GM23338 (cell line): ENCODE measurements around the gene ELFN2. TPM values are rescaled to one million over a fixed set of nuclear protein-coding genes. Genes with fewer than 3 reads are reported as not detected.

Experiments used
- ATAC-seq: fragments of 200-7000 bp; cut with Tn5 transposase; 3 replicates; pipeline ENCODE4 v1.9.1; 2020
- DNase-seq: peaks from one replicate; pipeline ENCODE4 v3.0.0-alpha.2; 2015; ENCODE audit warnings: low spot score
- H2AFZ ChIP-seq: fragments of 200-600 bp; sonication (generic); 2 replicates; pipeline ENCODE4 v1.8.0; 2016; ENCODE audit warnings: antibody characterized with exemption, mild to moderate bottlenecking, moderate library complexity
- H3F3A ChIP-seq: fragments of 200-600 bp; sonication (generic); replicated peaks from 2 replicates; pipeline ENCODE4 v1.8.0; 2017; ENCODE audit warnings: antibody characterized with exemption, mixed run types, low read depth
- H3K27ac ChIP-seq: fragments of 200-600 bp; sonication (generic); 2 replicates; pipeline ENCODE4 v1.6.1; 2016; ENCODE audit warnings: low read depth
- H3K27me3 ChIP-seq: fragments of 200-600 bp; sonication (generic); 2 replicates; pipeline ENCODE4 v1.8.0; 2016; ENCODE audit warnings: mild to moderate bottlenecking, mixed run types, moderate library complexity; ENCODE audit not compliant: insufficient read depth
- H3K36me3 ChIP-seq: fragments of 200-600 bp; sonication (generic); 2 replicates; pipeline ENCODE4 v1.8.0; 2016; ENCODE audit warnings: mild to moderate bottlenecking; ENCODE audit not compliant: insufficient read depth
- H3K4me1 ChIP-seq: fragments of 200-600 bp; sonication (generic); 2 replicates; pipeline ENCODE4 v1.8.0; 2016; ENCODE audit warnings: mild to moderate bottlenecking, moderate library complexity; ENCODE audit not compliant: insufficient read depth
- H3K4me2 ChIP-seq: fragments of 200-600 bp; sonication (generic); 2 replicates; pipeline ENCODE4 v1.7.1; 2017; ENCODE audit warnings: mixed run types
- H3K4me3 ChIP-seq: fragments of 200-600 bp; sonication (generic); 2 replicates; pipeline ENCODE4 v1.6.1; 2016; ENCODE audit warnings: mixed run types
- H3K79me2 ChIP-seq: fragments of 200-600 bp; sonication (generic); replicated peaks from 2 replicates; pipeline ENCODE4 v1.8.0; 2017; ENCODE audit warnings: mild to moderate bottlenecking; ENCODE audit not compliant: insufficient read depth
- H3K9me2 ChIP-seq: fragments of 200-600 bp; sonication (generic); 2 replicates; pipeline ENCODE4 v1.8.0; 2017; ENCODE audit not compliant: insufficient read depth
- H4K20me1 ChIP-seq: fragments of 200-600 bp; sonication (generic); replicated peaks from 2 replicates; pipeline ENCODE4 v1.8.0; 2017; ENCODE audit warnings: mild to moderate bottlenecking; ENCODE audit not compliant: insufficient read depth
- H3K27ac Mint-ChIP-seq: 2 replicates; pipeline ENCODE4 v1.8.0; 2020; ENCODE audit warnings: inconsistent platforms, mild to moderate bottlenecking, moderate library complexity, mixed read lengths
- H3K27me3 Mint-ChIP-seq: 3 replicates; pipeline ENCODE4 v1.8.0; 2022; ENCODE audit warnings: low read depth, mild to moderate bottlenecking, moderate library complexity, mixed read lengths, inconsistent platforms; ENCODE audit not compliant: insufficient read depth, poor library complexity
- H3K36me3 Mint-ChIP-seq: 3 replicates; pipeline ENCODE4 v1.8.0; 2021; ENCODE audit warnings: low read depth, mild to moderate bottlenecking, inconsistent platforms, moderate library complexity, mixed read lengths
- H3K4me1 Mint-ChIP-seq: 3 replicates; pipeline ENCODE4 v1.8.0; 2020; ENCODE audit warnings: mild to moderate bottlenecking, inconsistent platforms, mixed read lengths
- H3K4me3 Mint-ChIP-seq: 3 replicates; pipeline ENCODE4 v1.8.0; 2021; ENCODE audit warnings: moderate library complexity, mild to moderate bottlenecking, inconsistent platforms, mixed read lengths
- H3K9me3 Mint-ChIP-seq: 3 replicates; pipeline ENCODE4 v1.8.0; 2020; ENCODE audit warnings: moderate library complexity, mild to moderate bottlenecking, inconsistent platforms, mixed read lengths
- CTCF ChIP-seq, 2 experiments: fragments of 200-600 bp in 1 of 2; sonication (generic) in 1 of 2; conservative IDR thresholded peaks; 2 replicates each; pipeline versions ENCODE4 v1.5.1 to v1.6.1; 2016 to 2017; ENCODE audit warnings: antibody characterized with exemption in 2 of 2, low read depth in 2 of 2, mild to moderate bottlenecking in 2 of 2, moderate library complexity in 1 of 2
- ETS1 ChIP-seq: IDR thresholded peaks from 2 replicates; pipeline ENCODE4 v1.6.1; 2016; ENCODE audit warnings: antibody characterized with exemption
- JUNB ChIP-seq: IDR thresholded peaks from one replicate; pipeline ENCODE4 v1.6.1; 2016; ENCODE audit warnings: antibody characterized with exemption; ENCODE audit not compliant: unreplicated experiment
- REST ChIP-seq: IDR thresholded peaks from one replicate; pipeline ENCODE4 v1.6.1; 2018; ENCODE audit warnings: antibody characterized with exemption; ENCODE audit not compliant: unreplicated experiment
- ZNF331 ChIP-seq: fragments of 250-450 bp; sonication (Bioruptor Pico); IDR thresholded peaks from 2 replicates; pipeline ENCODE4 v1.5.0; 2020; ENCODE audit warnings: low read depth, mild to moderate bottlenecking, moderate library complexity
- polyA plus RNA-seq: library from polyadenylated mRNA; unstranded; fragments of >200 nt; fragmentation: Nextera tagmentation; extraction: Ambion mirVana; gene quantifications from 2 replicates; pipeline ENCODE4 v1.2.1, GENCODE V29; 2016
- total RNA-seq: library from RNA; depleted of rRNA; stranded (reverse); fragments of >200 nt; shearing (Covaris generic); gene quantifications from 2 replicates; pipeline ENCODE4 v1.2.3, GENCODE V29; 2014
- TF ChIP-seq, protein P1 (sequence below): fragments of 250-450 bp; sonication (Bioruptor Pico); IDR thresholded peaks from 2 replicates; pipeline ENCODE4 v1.5.0; 2020; ENCODE audit warnings: mild to moderate bottlenecking, moderate library complexity

Gene ELFN2
- total and polyA plus RNA-seq, 2 experiments from 2014 or later: 0.18 to 0.35 TPM

DNA sequence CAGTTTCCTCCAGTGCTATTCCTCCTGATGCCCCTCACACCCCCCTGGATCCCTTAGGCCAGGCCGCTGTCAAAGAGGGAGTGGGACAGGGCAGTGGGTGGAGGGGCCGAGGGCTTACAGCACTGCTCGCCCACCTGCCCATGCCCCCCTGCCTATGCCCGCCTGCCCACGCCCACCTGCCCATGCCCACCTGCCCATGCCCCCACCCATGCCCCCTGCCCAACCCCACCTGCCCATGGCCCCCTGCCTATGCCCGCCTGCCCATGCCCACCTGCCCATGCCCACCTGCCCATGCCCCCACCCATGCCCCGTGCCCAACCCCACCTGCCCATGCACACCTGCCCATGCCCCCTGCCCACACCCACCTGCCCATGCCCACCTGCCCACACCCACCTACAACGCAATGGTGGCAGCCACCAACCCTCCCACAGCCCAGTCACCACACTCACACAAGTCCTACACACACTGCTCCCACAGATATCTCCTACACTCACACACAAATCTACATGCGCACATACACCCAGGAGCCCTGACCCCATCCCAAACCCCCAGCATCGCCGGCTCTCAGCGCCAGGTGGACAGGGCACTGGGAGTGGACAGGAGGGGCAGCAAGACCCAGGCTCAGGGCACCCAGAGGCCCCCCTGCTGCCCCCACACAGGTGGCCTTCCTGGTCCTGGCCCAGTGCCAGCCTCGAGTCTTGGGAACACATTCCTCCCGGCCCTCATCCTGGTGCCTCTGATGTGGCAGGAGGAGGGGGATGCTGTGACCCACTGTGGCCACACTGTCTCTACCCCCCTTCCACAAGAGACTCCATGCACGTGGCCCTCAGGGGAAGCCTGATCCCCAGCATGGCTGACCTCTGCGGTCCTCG is 83.2 kb downstream of the ELFN2 start:
- peaks cover 25% of the 10 kb centered on the region for H3K4me1 Mint-ChIP-seq
- Histone ChIP-seq H3K9me2 (no peaks in the 10 kb centered on the region), H3K27me3 (no peaks in the 10 kb centered on the region), H3K4me3 (no peak overlapping the region), H3K4me1 (peaks cover 11% of the 10 kb centered on the region), H3K4me2 (no peak overlapping the region), H3K36me3 (no peaks in the 10 kb centered on the region), H2AFZ (no peak overlapping the region), H3K27ac (no peak overlapping the region), H3F3A (no peaks in the 10 kb centered on the region), H3K79me2 (no peaks in the 10 kb centered on the region), H4K20me1 (no peaks in the 10 kb centered on the region)
- H3K9me3 Mint-ChIP-seq: no peaks in the 10 kb centered on the region
- H3K27me3 Mint-ChIP-seq: peaks cover 9% of the 10 kb centered on the region
- no peak overlapping the region for H3K27ac Mint-ChIP-seq
- TF ChIP-seq CTCF (conservative IDR thresholded peaks at IDR 0.05; ENCODE audit: low read depth in 2 of 2) (no peak), ZNF331 (CRISPR knock-in tag) (no peak), JUNB (no peak), ETS1 (no peak), REST (no peak)
- TF ChIP-seq, protein P1, sequence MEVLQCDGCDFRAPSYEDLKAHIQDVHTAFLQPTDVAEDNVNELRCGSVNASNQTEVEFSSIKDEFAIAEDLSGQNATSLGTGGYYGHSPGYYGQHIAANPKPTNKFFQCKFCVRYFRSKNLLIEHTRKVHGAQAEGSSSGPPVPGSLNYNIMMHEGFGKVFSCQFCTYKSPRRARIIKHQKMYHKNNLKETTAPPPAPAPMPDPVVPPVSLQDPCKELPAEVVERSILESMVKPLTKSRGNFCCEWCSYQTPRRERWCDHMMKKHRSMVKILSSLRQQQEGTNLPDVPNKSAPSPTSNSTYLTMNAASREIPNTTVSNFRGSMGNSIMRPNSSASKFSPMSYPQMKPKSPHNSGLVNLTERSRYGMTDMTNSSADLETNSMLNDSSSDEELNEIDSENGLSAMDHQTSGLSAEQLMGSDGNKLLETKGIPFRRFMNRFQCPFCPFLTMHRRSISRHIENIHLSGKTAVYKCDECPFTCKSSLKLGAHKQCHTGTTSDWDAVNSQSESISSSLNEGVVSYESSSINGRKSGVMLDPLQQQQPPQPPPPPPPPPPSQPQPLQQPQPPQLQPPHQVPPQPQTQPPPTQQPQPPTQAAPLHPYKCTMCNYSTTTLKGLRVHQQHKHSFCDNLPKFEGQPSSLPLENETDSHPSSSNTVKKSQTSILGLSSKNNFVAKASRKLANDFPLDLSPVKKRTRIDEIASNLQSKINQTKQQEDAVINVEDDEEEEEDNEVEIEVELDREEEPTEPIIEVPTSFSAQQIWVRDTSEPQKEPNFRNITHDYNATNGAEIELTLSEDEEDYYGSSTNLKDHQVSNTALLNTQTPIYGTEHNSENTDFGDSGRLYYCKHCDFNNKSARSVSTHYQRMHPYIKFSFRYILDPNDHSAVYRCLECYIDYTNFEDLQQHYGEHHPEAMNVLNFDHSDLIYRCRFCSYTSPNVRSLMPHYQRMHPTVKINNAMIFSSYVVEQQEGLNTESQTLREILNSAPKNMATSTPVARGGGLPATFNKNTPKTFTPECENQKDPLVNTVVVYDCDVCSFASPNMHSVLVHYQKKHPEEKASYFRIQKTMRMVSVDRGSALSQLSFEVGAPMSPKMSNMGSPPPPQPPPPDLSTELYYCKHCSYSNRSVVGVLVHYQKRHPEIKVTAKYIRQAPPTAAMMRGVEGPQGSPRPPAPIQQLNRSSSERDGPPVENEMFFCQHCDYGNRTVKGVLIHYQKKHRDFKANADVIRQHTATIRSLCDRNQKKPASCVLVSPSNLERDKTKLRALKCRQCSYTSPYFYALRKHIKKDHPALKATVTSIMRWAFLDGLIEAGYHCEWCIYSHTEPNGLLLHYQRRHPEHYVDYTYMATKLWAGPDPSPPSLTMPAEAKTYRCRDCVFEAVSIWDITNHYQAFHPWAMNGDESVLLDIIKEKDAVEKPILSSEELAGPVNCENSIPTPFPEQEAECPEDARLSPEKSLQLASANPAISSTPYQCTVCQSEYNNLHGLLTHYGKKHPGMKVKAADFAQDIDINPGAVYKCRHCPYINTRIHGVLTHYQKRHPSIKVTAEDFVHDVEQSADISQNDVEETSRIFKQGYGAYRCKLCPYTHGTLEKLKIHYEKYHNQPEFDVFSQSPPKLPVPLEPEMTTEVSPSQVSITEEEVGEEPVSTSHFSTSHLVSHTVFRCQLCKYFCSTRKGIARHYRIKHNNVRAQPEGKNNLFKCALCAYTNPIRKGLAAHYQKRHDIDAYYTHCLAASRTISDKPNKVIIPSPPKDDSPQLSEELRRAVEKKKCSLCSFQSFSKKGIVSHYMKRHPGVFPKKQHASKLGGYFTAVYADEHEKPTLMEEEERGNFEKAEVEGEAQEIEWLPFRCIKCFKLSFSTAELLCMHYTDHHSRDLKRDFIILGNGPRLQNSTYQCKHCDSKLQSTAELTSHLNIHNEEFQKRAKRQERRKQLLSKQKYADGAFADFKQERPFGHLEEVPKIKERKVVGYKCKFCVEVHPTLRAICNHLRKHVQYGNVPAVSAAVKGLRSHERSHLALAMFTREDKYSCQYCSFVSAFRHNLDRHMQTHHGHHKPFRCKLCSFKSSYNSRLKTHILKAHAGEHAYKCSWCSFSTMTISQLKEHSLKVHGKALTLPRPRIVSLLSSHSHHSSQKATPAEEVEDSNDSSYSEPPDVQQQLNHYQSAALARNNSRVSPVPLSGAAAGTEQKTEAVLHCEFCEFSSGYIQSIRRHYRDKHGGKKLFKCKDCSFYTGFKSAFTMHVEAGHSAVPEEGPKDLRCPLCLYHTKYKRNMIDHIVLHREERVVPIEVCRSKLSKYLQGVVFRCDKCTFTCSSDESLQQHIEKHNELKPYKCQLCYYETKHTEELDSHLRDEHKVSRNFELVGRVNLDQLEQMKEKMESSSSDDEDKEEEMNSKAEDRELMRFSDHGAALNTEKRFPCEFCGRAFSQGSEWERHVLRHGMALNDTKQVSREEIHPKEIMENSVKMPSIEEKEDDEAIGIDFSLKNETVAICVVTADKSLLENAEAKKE (CRISPR knock-in tag): no peak
- DNase-seq (no peak), ATAC-seq (no peak)
- H3K36me3 Mint-ChIP-seq: no peaks in the 10 kb centered on the region
- no peak overlapping the region for H3K4me3 Mint-ChIP-seq
